ENCODE measurements around the gene TUFM.
"Not testable (repeated sequence)": the region's sequence is repeated elsewhere in the genome, so short reads cannot be mapped to it uniquely, and the experiment has no call there.

TUFM gene

GRCh38 chr16:28875134-28876018 is 29.2 kb upstream of the TUFM start:
- no peak for DNase-seq

- no peak for DNase-seq
Observed at GRCh38 chr16:28874406-28874805, 28.3 kb upstream of the TUFM start.

DNA sequence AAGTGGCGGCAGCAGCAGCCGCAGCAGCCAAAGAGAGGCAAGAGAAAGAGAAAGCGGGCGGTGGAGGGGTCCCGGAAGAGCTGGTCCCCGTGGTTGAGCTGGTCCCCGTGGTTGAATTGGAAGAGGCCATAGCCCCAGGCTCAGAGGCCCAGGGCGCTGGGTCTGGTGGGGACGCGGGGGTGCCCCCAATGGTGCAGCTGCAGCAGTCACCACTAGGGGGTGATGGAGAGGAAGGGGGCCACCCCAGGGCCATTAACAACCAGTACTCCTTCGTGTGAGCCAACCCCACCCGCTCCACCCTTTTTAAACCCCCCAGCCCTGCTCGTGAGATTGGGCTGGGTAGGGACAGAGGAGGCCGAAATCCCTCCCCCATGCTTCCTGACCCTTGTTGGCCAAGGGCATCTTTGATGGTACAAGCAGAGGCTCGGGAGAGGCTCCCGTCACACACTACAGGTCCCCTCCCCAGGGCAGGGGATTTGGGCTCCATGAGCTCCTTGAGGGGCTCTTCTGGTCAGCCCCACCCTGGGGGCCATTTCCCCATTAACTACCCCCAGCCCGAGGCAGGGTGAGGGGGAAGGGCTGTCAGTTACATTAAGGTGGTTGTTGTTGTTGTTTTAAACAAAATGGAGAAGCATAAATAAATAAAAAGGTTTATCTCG is 27.5 kb upstream of the TUFM start:
- peak; percentile 44 for DNase-seq

DNA sequence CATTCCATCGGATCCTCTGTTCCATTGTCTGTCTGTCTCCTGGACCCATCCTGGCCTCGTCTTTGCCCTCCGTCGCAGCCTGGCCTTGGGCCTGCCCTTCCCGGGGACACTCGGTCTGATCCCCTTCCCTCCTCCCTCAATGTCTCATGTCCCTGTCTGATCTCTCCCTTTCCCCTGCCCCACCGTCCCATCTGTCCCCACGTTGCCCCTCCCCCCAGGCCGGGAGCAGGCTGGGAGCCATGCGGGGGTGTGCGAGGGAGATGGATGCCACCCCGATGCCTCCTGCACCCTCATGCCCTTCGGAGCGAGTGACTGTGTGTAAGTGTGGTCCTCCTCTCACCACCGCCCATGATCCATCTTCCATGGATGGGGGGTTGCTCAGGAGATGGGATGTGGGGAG is 26.8 kb upstream of the TUFM start:
- no peak for DNase-seq

GRCh38 chr16:28869201-28869600 is 23.1 kb upstream of the TUFM start:
- DNase-seq, result no peak

DNA sequence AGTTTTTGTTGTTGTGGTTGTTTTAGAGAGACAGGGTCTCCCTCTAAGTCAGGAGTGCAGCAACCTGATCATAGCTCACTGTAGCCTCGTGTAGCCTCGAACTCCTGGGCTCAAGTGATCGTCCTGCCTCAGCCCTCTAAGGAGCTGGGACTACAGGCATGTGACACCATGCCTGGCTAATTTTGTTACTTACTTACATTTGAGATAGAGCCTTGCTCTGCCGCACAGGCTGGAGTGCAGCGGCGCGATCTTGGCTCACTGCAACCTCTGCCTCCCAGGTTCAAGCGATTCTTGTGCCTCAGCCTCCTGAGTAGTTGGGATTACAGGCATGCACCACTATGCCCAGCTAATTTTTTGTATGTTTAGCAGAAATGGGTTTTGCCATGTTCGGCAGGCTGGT is 21.5 kb upstream of the TUFM start:
- not testable (repeated sequence) for DNase-seq

DNA sequence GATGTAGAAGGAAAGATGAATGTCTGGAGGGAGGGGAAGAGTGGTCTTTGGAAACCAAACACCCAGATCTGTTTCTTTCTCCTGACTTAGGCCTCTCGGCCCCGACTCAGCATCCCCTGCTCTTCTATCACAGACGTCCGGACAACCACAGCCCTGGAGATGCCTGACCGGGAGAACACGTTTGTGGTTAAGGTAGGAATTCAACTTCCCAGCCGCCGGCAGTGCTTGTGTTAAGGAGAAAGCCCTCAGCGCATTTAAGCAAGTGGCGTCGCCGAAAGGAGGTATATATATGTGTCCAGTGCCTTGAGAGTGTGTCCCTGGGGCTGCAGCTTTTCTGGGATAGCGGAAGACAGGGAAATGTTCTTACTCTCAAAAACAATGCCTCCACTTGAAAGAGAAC is 21.1 kb upstream of the TUFM start:
- no peak for DNase-seq

GRCh38 chr16:28866454-28866804 is 20.3 kb upstream of the TUFM start:
- no peak for DNase-seq

DNA sequence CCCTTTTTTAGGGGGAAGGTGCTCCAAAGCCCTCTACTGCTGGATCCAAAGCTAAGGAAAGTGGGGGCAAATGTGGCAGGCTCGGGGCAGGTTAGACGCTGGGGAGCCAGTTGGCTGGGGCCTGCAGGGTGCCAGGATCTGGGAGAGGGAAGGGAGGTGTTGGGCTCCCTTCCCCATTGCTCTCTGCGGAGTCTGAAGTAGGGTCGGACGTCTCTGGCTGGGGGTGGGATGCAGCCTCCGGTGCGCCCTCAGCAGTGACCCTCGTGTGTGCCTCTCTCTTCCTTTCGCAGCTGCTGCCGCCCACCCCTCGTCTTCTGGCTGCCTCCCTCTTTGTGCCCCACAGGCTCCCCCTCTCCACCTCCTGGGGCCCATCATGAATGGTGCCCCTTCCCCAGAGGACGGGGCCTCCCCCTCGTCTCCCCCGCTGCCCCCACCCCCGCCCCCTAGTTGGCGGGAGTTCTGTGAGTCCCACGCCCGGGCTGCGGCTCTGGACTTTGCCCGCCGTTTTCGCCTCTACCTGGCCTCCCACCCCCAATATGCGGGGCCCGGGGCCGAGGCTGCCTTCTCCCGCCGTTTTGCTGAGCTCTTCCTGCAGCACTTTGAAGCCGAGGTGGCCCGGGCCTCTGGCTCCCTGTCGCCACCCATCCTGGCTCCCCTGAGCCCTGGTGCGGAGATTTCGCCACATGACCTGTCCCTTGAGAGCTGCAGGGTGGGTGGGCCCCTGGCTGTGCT is 19.7 kb upstream of the TUFM start:
- no peak for DNase-seq

DNA sequence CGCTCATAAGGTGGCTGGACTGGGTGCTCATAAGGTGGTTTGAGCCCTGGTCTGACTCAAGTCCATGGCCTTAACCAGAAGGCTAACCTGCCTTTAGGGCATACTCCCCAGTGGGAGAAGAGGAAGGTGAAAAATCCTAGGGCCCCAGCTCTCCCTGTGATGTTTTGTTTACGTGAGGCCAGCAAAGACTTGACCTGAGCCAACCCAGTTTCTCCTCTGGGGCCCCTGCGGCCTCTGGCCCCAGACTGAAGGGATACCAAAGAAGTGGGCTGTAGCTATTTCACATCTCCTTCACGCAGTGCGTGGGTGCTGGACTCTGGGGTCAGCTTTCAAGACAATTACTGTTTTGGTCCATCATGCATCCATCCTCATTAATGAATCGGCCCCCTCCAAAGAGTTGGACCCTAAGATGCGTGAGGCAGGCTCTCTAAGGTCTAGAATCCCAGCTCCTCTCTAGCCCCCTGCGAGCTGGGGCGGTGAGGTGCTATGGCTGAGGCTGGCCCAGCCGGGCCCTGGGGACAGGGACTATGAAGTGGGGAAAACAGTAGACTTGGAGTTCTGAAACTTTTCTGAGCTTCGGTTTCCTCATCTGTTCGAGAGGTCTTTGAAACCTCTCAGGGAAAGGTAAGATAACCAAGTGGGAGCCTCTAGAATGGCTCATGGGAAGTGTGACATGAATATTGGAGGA is 19.0 kb upstream of the TUFM start:
- no peak for DNase-seq

DNA sequence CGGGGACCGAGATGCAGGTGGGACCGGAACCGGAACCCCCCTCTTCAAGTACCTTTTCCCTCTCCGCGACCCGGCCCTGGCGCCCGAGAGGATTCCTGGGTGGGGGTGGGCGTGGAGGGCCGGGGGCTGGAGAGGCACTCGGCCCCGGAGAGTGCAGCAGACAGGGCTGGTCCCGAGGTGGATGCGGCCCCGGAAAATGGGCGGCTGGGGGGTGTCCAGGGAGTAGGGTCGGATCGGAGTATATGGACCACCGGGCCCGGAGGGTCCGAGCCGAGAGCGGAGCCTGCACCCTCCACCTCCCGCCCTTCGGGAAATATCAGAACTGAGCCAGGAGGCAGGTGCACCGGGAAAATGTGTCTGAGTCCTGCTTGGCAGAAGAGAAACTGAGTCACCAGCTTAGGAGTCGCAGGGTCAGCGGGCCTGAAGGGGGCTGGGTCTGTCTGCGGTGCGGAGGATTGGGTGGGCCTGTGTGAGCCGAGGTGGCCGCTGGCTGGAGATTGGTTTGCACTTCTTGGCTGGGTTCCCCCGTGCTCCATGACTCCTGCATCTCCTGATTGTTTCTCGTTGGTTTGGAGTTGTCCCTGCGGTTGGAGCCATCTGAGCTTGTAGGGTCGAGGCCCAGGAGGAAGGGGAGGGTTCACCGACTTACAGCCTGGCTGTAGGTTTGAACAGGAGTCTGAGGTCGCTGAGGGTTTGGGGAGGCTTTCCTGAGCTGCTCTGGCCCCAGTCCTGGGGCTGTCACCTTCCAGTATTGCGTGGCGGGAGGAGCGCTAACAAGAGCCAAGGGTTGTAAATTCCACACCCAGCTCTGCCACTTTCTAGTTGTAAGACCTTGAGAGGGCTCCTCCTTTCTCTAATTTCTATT is 18.0 kb upstream of the TUFM start:
- no peak for DNase-seq

- DNase-seq, result no peak
Observed at GRCh38 chr16:28859326-28859725, 13.2 kb upstream of the TUFM start.

- no peak for DNase-seq
Observed at GRCh38 chr16:28858421-28858820, 12.3 kb upstream of the TUFM start.

- no peak for DNase-seq
Observed at GRCh38 chr16:28846933-28847273, 755 bp upstream of the TUFM start.

- DNase-seq, result no peak
Observed at GRCh38 chr16:28845761-28846079, 428 bp downstream of the TUFM start.

- no peak for DNase-seq
Observed at GRCh38 chr16:28845293-28845692, 855 bp downstream of the TUFM start.

DNA sequence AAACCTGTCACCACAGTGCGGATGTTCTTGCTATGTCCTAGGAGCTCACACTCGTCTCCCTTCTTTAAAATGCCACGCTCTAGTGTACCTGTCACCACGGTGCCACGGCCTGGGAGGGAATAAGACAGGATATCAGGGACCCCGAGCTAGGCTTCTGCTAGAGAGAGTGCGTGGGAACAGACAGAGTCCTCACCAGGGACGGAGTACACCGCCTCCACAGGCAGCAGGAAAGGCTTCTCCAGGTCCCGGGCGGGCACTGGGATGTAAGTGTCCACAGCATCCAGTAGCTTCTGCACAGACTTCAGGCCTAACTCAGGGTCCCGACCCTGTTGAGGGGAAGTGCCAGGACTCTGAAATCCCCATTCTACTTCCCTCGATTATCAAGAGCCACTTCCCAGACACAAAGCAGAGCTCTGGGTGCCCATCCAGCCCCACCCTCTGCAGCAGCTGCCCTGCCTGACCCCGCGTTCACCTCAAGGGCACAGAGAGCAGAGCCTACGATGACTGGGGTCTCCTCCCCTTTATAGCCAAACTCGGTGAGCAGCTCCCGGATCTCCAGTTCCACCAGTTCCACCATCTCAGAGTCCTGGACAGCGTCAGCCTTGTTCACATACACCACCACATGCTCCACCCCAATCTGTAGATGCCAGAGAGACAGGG is 1.8 kb downstream of the TUFM start:
- no peak for DNase-seq

- DNase-seq, result no peak
Observed at GRCh38 chr16:28843766-28844165, 2.4 kb downstream of the TUFM start.

GRCh38 chr16:28842696-28843095 is 3.5 kb downstream of the TUFM start:
- no peak for DNase-seq

- DNase-seq, result no peak
Observed at GRCh38 chr16:28839899-28840298, 6.2 kb downstream of the TUFM start.

DNA sequence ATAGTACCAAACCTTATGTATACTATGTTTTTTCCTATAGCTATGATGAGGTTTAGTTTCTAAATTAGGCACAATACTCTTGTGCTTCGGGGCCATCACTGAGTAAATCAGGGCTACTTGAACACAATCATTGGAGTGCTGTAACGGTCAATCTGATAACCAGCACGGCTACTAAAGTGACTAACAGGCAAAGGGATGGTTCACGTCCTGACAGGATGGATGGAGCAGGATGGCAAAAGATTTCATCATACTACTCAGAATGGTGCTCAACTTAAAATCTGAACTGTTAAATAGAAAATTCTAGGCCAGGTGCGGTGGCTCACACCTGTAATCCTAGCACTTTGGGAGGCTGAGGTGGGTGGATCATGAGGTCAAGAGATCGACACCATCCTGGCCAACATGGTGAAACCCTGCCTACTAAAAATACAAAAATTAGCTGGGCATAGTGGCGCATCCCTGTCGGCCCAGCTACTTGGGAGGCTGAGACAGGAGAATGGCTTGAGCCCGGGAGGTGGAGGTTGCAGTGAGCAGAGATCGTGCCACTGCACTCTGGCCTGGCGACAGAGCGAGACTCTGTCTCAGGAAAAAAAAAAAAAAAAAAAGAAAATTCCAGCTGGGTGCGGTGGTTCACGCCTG is 7.0 kb downstream of the TUFM start:
- DNase-seq, result no peak

DNA sequence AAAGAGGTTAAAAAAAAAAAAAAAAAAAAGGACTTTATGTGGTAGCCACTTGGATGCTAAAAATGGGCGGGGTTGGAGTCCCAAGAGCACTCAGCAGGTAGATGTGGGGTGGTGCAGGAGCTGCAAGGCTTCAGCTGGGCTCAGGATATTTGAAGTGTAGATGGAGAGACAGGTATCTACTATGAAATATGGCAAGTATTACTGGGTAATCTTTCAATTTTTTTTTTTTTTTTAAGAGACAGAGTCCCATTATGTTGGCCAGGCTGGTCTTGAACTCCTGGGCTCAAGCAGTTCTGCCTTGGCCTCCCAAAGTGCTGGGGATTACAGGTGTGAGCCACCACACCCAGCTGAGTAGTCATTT is 7.6 kb downstream of the TUFM start:
- no peak for DNase-seq

Measured in KG1 (cell line).